Astrocyte of the spinal cord (primary cell): ENCODE data around the gene PHLDB1.
A peak's percentile ranks its signal among the peaks of the same experiment; 100 is the strongest.

Source experiments
- DNase-seq: peaks from one replicate; pipeline ENCODE4 v3.0.0; 2011; ENCODE audit warnings: low read depth, low spot score
- H3K4me3 ChIP-seq: 2 replicates; pipeline ENCODE4 v1.5.1; 2011; ENCODE audit warnings: low read depth, mild to moderate bottlenecking, low read length, moderate library complexity
- CTCF ChIP-seq: IDR thresholded peaks from 2 replicates; pipeline ENCODE4 v1.5.1; 2012; ENCODE audit warnings: low read depth, mild to moderate bottlenecking, low read length, inconsistent platforms
- in situ Hi-C: cut with HindIII; loops from 2 replicates; pipeline ENCODE4 v1.10.0; 2017; ENCODE audit warnings: low sequenced_read_pairs

PHLDB1 gene

GRCh38 chr11:118639899-118640298, 32.5 kb downstream of the PHLDB1 start:
- DNase-seq = no peak
- in situ Hi-C loops = no loop called here
- no peak overlapping the region for H3K4me3 ChIP-seq
- no peak for TF ChIP-seq CTCF

DNA sequence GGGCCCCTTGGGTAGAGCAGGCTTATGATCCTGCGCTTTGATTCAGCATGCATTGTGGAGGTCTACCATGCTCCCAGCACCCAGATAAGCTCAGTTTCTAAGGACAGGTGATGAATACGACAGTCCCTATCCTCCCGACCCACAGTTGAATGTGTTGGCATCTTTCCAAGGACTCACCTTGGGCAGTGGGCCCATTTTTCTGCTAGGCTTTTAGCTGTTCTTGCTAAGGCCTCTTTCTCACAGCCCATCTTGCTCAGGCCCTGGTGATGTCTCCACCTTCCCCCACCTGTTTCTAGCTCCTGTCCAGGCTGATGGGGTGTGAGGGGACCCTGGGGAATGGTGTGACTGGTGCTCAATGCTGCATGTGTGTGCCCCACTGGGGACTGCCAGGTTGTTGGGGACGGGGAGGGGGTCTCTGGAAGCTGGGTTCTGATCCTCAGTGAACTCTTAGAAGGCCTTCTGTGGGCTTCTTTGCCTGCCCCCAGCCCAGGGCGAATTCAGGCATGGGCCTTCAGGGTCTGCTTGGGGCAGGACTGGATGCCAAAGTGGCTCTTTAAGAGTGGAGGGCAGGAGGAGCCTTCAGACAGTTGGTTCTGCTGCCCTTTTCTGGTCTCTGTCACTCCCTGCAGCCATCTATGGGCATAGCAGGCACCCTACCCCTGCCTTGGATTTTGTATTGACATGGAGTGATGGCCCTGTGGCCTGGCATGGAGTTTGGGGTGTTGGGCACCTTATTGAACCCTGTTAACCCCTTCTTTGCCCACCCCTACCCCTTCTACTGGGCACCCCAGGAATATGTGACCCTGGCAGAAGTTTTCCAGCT, 33.1 kb downstream of the PHLDB1 start:
- no peak overlapping the region for H3K4me3 ChIP-seq
- TF ChIP-seq CTCF = peak; percentile 5
- DNase-seq = no peak
- in situ Hi-C loops = no loop called here

- in situ Hi-C loops = no loop called here
- no peak overlapping the region for H3K4me3 ChIP-seq
- no peak for TF ChIP-seq CTCF
- no peak for DNase-seq
Observed at GRCh38 chr11:118641397-118642019, 34.1 kb downstream of the PHLDB1 start.

- no peak for DNase-seq
- no peak overlapping the region for H3K4me3 ChIP-seq
- TF ChIP-seq CTCF = no peak
- in situ Hi-C loops = no loop called here
Observed at GRCh38 chr11:118643142-118643994, 36.0 kb downstream of the PHLDB1 start.

DNA sequence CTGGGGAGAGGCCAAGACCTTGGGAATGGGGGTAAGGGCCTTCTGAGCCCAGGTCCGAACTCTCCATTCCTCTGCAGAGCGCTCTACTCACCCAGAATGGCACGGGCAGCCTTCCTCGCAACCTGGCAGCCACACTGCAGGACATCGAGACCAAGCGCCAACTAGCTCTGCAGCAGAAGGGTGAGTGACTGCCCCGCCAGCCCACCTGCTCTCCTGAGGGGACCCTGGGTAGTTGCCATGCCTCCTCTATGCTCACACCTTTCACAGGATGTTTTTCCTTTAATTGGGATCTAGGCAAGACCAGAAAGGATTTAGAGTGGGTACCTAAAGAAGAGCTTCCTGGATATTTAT, 36.6 kb downstream of the PHLDB1 start:
- no peak for DNase-seq
- no peak overlapping the region for H3K4me3 ChIP-seq
- TF ChIP-seq CTCF = no peak
- in situ Hi-C loops = no loop called here

DNA sequence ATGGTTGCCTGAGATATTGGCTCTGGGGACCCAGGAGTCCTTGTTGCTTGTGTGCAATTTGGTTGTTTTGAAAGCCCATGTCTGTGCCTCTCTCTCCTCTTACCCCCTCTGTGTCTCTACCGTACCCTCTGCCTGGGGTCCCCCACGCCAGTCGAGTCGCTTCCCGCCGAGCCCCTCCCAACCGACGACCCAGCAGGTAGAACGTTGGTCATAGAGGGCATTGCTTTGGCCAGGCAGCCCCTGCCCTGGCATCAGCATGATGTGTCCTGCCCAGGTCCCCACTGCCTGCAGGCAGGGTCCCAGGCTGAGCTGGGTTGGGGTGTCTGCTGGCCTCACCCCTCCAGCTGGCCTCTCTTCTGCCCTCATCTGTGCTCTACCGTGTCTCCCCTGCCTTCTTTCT, 37.1 kb downstream of the PHLDB1 start:
- DNase-seq = no peak
- in situ Hi-C loops = no loop called here
- no peak overlapping the region for H3K4me3 ChIP-seq
- no peak for TF ChIP-seq CTCF
